Inferior parietal cortex (tissue), 1 donor: ENCODE results near the gene FAF1.
"Not testable (repeated sequence)": the region's sequence is repeated elsewhere in the genome, so short reads cannot be mapped to it uniquely, and the experiment has no call there.

Source experiments
- DNase-seq: peaks from one replicate; pipeline ENCODE4 v3.0.0-alpha.2; 2016; ENCODE audit errors: extremely low spot score

The FAF1 gene

DNA sequence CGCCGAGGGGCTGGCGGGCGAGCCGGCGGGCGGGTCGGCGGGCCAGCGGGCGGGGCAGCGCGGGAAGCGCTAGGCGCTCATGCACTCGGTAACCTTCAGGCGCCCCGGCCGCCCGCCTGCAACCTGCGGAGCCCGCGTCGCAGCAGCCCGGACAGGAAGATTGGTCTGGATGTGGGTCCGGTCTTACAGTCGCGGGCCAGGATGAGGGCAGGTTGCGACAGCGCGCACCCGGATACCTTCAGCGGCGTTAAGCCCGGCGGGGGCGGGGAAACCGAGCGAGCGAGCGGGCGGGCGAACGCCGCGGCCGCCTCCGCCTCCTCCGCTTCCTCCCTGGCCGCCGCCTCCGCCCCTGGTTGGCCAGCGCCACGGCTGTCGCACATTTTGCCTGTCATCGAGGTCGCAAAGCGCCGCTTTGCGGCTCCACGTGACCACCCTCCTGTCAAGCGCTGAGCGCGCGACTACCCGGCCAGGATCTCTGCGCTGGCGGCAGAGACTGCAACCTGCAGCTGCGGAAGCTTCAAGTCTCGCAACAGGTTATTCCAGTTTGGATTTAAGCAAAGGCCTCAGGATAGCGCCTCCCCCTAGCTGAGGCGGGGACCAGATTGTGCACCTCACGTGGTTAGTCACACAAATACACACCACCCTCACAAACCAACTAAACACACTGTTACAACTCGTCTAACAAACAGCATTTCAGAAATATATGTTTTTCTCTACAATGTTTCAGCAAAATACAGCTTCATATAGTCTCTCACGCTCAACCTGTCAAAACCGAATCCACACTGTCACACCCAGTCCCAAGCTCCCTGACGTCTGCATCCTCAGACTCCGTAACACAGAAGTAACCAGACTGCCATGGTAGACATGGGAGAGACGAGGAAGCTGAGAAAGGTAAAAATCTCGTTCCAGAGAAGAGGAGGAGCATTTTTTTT lies at the start of gene FAF1:
FAF1 (minus strand) TSS at position 355 of the 932 bp plus-strand sequence. CDS start 456 bp downstream, outside the sequence.
- peak; percentile 97 for DNase-seq

- no peak for DNase-seq
Measured at GRCh38 chr1:51009381-51009780, 49.3 kb upstream of the FAF1 start.

GRCh38 chr1:51005549-51005948 lies 45.5 kb upstream of the FAF1 start:
- not testable (repeated sequence) for DNase-seq

GRCh38 chr1:51002516-51002915 lies 42.4 kb upstream of the FAF1 start:
- no peak for DNase-seq

DNA sequence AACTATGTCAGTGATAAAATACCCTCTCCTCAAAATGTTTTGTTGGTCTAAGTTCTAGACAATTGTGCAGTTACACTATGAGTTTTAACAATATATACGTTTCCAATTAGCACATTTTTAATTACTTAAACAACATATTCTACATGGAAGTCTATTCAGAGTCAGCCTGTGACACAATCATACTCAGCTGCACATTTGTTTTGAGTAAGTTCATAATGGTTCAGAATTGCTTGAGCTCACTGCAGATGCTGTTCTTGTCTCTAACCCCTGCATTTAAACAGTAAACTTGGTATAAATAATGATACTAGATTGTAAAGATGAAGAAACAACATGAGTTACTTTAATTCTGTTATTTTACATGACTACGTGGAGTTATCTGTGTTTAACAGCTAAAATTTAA lies 40.6 kb upstream of the FAF1 start:
- no peak for DNase-seq

DNA sequence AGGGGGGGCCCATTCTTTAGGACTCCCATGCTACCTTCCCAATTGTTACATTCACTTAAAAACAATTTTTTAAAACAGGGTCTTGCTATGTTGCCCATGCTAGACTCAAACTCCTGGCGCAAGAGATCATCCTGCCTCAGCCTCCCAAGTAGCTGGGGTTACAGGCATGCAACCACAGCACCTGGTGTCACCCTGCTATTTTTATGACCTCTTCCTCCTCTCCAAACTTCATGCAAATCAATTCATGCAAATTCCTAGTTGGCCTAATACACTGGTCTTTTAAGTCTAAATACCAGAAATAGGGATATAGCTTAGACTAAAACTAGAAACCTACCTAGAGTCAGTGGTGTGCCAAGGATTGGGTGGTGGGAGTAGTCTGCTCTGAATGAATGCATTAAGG lies 40.1 kb upstream of the FAF1 start:
- DNase-seq = no peak

DNA sequence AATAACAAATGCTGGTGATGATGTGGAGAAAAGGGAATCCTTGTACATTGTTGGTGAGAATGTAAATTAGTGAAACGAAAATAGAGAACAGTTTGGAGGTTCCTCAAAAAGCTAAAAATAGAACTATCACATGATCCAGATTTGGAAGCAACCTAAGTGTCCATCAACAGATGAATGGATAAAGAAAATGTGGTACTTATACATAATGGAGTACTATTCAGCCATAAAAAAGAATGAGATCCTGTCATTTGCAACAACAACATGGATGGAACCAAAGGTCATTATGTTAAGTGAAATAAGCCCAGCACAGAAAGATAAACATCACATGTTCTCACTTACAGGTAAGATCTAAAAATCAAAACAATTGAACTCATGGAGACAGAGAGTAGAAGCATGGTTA lies 39.3 kb upstream of the FAF1 start:
- not testable (repeated sequence) for DNase-seq

- DNase-seq = no peak
Measured at GRCh38 chr1:50996083-50996482, 36.0 kb upstream of the FAF1 start.

DNA sequence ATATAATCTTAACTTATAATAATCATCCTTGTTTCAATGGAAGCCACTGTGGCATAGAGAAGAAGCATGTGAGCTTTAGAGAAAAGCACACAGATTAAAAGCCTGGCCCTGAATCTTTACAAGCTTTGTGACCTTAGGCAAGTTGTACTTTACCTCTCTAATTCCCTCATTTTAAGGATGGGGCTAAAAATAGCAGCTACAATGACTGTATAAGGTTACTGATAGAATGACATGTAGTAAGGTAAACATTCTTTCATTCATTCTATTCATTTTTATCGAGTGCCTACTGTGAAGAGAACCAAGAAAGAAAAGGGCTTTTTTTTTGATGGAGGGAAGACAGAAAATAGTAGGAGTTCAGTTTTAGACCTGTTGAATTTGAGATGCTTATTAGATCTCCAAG lies 35.6 kb upstream of the FAF1 start:
- no peak for DNase-seq

DNA sequence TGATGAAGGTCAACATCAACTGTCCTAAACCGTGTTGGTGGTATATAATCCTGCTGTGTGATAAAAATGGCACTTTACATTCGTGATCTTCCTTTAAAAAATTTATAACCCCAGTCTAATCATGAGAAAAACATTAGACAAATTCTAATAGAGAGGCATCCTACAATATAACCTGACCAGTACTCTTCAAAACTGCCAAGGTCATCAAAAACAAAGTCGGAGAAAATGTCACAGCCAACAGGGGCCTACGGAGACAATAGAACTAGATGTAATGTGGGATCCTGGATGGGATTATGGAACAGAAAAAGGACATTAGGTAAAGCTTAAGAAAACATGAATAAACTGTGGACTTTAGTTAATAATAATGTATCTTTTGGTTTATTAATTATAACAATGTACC lies 34.9 kb upstream of the FAF1 start:
- DNase-seq = no peak

- no peak for DNase-seq
Measured at GRCh38 chr1:50993645-50994044, 33.6 kb upstream of the FAF1 start.

GRCh38 chr1:50992532-50993318 lies 32.7 kb upstream of the FAF1 start:
- no peak for DNase-seq

- DNase-seq = no peak
Measured at GRCh38 chr1:50989694-50990093, 29.6 kb upstream of the FAF1 start.

DNA sequence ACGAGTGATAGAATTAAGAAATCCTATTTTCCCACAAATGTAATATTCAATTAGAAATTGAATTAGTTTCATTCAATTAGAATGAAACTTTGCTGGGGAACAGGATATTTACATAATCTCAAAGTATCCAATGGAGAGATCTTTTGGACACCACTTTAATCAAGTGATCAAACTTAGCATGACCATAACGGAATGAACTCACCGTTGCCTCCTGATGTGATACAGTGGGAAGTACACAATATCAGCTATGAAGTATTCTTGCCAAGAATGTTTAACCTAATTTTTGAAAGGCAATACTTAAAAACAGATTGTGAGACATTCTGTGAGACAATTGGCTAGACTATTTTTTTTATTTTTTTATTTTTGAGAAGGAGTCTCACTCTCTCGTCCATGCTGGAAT lies 26.6 kb upstream of the FAF1 start:
- no peak for DNase-seq

DNA sequence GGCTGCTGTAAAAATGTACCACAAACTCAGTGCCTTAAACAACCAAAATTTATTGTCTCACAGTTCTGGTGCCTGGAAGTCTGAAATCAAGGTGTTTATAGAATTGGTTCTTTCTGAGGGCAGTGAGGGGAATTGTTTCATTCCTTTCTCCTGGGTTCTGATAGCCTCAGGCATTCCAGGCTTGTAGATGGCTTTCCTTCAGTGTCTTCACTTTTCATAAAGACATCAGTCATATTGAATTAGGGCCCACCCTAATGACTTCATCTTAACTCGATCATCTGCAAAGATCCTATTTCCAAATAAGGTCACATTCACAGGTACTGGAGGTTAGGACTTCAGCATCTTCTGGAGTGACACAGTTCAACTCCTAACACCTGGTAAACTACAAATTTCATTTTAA lies 25.0 kb upstream of the FAF1 start:
- DNase-seq = no peak

DNA sequence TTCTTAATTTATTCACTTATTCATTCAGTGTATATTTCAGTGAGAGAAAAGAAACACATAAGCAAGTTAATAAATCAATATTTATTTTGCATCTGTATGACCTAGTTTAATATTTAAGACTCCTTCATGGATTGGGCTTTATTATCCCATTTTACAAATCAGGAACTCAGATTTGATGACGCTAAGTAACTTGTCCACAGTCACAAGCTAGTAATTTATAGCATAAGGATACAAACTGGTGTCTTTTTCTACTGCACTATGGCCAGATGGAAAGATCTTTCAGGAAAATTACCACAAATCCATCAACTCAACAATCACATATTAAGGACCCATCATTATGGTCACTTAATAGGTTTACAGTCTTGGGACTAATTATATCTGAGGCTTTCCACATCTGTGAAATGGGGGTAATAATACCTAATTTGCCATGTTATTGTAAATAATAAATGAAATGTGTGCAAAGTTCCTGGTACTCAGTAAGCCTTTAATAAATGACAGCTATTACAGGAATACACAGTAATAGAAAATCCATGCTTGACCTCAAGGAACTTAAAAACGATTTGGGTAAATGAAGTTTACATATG lies 23.2 kb upstream of the FAF1 start:
- no peak for DNase-seq

- DNase-seq = no peak
Measured at GRCh38 chr1:50982611-50983010, 22.5 kb upstream of the FAF1 start.

GRCh38 chr1:50981741-50982140 lies 21.7 kb upstream of the FAF1 start:
- no peak for DNase-seq

GRCh38 chr1:50980505-50980904 lies 20.4 kb upstream of the FAF1 start:
- no peak for DNase-seq

DNA sequence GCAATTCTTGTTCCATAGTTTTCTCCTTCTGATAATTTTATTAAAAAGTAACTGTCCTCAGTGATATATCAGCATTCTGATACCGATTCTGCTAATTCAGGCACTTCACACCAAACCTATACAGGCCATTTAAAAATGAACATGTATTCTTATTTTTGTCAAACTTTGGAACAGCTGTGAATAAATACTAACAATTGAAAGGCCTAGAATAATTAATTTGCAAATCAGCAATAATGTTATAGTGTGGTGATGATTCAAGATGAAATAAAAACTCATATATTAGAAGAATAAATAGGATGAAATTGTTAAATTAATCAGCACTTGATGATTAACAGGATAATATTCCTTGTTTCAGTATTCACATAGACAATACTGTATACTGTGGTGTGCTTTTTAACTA lies 19.9 kb upstream of the FAF1 start:
- no peak for DNase-seq

DNA sequence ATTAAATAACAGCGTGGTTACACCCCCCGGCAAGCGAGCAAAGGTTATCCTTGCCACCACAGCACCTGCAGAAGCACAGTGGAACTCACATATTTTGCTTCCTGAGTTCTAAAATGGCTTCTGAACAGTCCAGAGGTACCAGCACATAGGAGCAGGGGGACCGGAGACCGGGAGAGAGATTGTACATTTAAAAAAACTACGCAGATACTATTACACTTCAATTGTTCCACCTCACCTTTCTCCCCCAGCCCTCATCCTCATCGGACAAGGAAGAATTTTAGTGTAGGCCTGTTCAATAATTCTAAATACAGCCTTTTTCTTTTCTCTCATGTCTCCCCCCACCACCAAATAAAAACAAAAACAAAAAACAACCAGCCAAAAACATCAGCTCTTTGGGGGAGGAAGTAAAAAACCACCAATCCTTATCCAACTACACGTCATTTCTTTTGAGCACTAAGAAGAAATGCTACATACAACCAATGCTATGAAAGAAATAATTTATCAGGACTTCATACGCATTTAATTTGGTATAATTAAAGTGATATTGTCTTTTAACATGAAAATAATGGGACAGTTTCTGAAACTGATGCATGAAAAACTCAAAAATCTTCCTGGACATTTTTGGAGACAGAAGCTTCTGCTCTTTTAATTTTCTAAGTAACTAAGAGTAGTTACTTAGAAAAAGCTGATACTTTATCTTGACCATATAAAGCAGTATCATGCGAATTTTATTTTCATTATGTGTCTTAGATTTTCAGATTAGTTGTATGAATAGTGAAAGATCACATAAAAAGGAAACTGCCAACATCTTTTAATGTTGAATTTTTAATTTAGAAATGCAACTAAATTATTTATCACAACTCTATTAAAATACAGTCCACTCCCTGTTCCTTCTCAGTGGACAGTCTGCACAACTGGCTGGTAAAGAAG lies 19.1 kb upstream of the FAF1 start:
- DNase-seq = peak; percentile 14
